22Rv1 (cell line): Measurements from ENCODE around the gene C6orf136.

ENCODE experiments used
- H3K27ac ChIP-seq: fragments of 450-650 bp; 2 replicates; pipeline ENCODE4 v1.5.1; 2017
- ZFX ChIP-seq: fragments of 450-650 bp; IDR thresholded peaks from 2 replicates; pipeline ENCODE4 v1.6.1; 2017; ENCODE audit warnings: antibody characterized with exemption, borderline replicate concordance
- TF ChIP-seq, protein P1 (sequence below): fragments of 450-650 bp; IDR thresholded peaks from 2 replicates; pipeline ENCODE4 v1.5.1; 2017; ENCODE audit warnings: mild to moderate bottlenecking

C6orf136 gene

DNA sequence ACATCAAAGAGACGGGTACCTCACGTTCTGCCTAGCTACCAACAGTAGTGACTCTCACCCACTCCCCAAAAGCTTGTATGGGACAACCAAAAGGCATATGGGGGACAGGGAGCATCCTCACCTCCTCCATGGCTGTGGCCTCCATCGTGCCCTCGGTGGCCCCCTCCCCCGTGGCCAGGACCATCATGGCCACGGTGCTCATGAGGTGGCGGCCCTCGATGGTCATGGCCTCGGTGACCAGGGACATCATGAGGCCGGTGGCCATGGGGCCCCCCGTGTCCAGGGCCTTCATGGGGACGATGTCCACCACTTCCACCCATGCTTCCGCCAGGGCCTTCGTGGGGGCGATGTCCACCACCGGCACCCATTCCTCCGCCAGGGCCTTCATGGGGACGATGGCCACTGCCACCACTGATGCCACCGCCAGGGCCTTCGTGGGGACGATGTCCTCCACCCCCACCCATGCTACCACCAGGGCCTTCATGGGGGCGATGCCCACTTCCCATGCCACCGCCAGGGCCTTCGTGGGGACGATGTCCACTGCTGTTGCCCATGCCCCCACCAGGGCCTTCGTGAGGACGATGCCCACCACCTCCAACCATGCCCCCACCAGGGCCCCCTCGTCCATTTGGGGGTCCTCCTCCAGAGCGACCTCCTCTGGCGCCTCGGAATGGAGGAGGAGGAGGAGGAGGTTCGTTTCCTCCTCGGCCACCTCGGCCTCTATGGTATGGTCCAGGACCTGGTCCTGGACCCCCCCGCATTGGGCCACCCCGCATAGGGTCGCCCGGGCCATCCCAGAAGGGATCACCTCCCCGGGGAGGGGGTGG lies 44.9 kb upstream of the C6orf136 start:
- no peak for TF ChIP-seq ZFX
- TF ChIP-seq, protein P1, sequence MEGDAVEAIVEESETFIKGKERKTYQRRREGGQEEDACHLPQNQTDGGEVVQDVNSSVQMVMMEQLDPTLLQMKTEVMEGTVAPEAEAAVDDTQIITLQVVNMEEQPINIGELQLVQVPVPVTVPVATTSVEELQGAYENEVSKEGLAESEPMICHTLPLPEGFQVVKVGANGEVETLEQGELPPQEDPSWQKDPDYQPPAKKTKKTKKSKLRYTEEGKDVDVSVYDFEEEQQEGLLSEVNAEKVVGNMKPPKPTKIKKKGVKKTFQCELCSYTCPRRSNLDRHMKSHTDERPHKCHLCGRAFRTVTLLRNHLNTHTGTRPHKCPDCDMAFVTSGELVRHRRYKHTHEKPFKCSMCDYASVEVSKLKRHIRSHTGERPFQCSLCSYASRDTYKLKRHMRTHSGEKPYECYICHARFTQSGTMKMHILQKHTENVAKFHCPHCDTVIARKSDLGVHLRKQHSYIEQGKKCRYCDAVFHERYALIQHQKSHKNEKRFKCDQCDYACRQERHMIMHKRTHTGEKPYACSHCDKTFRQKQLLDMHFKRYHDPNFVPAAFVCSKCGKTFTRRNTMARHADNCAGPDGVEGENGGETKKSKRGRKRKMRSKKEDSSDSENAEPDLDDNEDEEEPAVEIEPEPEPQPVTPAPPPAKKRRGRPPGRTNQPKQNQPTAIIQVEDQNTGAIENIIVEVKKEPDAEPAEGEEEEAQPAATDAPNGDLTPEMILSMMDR = no peak
- no peak overlapping the region for H3K27ac ChIP-seq

DNA sequence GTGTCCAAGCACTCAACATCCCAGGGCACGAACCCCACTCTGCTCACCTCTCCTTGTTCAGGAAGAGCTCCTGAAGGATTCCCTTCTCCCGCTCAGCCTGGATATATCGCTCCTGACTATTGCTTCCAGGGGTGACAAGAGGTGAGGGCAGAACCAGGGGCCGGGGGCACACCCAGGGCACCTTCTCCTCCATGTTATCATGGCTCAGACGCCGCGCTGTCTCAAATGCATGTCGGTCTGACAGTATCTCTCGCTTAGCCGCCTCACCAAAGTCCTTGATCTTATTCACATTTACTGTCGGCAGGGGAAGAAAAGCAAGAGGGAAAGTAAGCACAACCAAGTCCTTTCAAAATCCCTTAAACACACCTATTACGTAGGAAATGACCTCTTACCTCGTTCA lies 43.0 kb upstream of the C6orf136 start:
- TF ChIP-seq, protein P1 = no peak
- no peak for TF ChIP-seq ZFX
- H3K27ac ChIP-seq = no peak overlapping the region

DNA sequence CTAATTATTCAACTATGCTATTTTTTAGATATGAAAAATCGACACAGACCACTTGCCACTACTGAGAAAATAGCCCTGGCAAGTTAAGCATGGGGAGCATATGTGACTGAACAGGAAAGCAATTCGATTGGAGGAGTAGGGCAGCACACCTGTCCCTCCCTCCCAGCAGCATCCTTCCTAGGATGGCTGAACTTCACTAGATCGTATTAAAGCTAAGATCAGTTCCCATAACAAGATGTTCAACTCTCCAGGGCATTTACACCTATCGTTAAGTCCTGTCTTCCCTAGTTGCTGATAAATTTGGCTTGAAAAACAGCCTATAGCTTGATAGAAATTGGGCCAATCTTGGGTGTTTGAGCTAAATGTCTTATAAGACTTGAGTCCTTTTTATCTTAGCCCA lies 36.9 kb upstream of the C6orf136 start:
- no peak overlapping the region; the same call in 1 of the 2 replicates for H3K27ac ChIP-seq
- TF ChIP-seq, protein P1 = no peak
- no peak for TF ChIP-seq ZFX

DNA sequence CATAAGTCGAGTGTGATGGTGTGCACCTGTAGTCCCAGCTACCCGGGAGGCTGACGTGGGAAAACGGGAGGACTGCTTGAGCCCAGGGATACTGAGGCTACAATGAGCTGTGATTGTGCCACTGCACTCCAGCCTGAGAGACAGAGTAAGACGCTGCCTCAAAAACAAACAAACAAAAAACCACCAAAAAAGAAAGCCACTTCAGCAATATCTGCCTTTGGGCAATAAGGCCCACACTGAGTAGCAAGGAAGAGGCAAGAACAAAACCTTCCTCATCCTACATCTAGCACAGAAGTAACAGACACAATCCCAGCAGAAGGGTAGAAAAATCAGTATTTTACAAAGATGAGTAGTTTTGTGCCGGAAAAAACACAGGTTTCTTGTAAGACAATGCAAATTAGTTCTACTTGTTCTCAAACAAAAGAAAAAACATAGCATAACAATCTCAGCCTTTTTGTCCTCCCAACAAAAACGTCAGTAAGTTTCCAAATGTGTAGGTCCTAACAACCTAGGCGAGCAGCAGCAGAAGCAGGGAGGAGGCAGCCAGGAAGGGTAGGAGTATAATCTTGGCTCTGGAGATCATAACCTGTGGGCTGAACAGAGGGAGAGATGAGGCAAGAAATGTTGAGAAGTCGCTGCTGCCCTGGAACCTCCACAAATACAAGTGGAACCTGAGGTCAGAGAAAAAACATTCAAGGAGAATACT lies 35.6 kb upstream of the C6orf136 start:
- peak overlapping the region; percentile 99; the same call in 1 of the 2 replicates for H3K27ac ChIP-seq
- TF ChIP-seq, protein P1 = no peak
- no peak for TF ChIP-seq ZFX

DNA sequence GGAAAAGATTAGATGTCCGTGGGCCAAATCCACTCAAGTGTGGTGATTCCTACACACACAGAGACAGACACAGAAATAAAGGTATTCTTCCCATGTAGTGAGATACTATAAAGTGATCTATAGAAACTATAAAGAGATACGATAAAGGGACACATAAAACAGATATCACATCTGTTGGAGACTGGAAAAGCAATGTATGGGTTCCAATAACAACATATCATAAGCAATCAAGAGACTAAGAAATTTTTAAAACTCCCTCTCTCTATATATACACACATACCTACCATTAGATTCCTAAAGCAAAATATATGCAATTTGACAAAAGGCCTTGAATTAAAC lies 35.1 kb upstream of the C6orf136 start:
- TF ChIP-seq ZFX = no peak
- TF ChIP-seq, protein P1 = no peak
- H3K27ac ChIP-seq = peak overlapping the region; percentile 99

DNA sequence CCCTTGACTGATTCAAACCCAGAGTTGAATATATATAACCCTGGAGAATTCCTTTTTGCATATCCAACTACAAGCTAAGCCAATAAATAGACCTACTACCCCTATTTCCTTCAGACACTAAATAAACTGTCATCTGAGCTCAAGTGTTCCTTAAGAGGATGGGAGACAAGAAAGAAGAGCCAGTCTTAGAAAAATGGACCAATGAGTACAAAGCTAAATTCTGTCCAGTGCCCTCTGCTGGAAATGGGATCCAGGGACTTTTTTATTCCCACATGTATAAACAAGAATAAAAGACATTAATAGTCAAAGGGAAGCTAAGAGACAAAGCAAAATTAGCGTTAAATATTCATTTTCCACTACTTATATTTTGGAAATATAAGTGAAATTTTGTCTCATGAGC lies 34.7 kb upstream of the C6orf136 start:
- TF ChIP-seq, protein P1 = peak; percentile 61
- no peak for TF ChIP-seq ZFX
- H3K27ac ChIP-seq = peak overlapping the region; percentile 99

DNA sequence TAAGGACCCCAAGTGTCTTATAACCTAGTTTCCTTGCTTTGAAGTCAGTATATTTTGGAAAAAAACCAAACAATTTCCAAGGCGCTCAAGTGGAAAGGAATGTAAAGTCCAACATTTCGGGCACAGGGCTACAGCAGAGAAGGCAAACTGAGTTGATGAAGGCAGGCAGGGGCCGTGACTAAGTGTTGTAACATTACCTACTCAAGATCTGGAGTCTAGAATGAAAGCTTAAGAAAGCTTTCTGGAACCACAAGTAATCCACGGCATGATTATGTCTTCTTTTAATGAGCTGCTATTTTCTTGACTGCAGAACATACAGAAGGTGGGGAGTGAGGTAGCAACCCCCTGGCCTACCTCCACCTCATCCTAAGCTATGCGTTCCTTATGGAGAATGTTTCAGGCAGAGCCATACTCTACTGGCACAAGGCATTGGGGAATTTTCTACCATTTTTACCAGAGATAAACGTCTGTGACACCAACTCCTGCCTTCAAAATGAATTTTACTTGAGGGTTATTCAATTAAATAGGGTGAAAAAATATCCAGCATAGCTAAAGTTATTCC lies 34.2 kb upstream of the C6orf136 start:
- H3K27ac ChIP-seq = peak overlapping the region; percentile 99
- TF ChIP-seq, protein P1 = no peak
- no peak for TF ChIP-seq ZFX
